ENCODE measurements around the gene SLC7A6OS. TPM values are rescaled to one million over a fixed set of nuclear protein-coding genes. Genes with fewer than 3 reads are reported as not detected.

SLC7A6OS gene
- total RNA-seq, 1 experiment from 2014 or later = 16.0 TPM

DNA sequence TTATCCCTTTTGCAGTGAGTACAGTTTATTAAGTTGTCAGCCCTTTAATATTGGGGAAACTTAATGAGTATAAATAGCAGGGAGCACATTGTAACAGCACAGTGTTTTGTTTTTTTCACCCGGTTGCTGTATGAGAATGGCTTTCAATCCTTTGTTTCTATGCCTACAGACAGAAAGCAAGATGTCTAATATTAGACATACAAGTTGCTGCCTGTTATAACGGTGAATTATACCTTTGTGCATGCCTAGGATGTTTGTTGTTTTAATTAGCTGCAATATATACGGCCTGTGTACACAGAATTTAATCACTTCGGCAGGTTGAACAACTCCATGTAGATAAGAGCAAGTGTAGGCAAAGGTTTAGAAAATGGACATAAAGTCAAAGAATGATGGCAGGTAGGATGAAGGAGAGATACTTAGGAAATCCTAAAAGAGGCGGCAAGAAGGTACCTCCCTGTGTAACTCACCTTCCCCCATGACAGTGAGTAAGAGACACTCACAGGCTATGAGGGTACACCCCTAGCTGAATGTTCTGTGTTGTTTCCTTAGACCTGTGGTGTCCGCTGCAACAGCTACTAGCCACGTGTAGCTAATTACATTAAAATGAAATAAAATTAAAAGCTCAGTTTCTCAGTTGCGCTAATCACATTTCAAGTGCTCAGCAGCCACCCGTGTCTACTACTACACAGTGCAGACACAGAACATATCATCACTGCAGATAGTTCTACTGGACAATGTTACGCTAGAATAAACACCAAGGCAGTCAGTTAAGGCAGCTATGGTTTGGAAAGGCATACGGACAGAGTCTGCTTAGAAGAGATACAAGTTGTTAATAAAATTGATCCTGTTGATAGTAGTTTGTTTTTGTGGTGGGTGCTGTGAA, 10.9 kb downstream of the SLC7A6OS start:
- TSS peak; percentile 47 for BruUV-seq (replicated peaks)
- intact Hi-C loops (cut with micrococcal nuclease; ENCODE audit: unreplicated experiment) (no loop called here), in situ Hi-C loops (cut with HindIII; ENCODE audit: low pct_unique_long_range_greater_than_20kb, low sequenced_read_pairs) (no loop called here)
- H3K4me1 ChIP-seq (ENCODE audit: control insufficient read depth, insufficient read depth, low read length) = peaks cover 22% of the 10 kb centered on the region
- no peak overlapping the region for H3K4me3 ChIP-seq (ENCODE audit: low read depth in 2 of 2, low read length in 2 of 2)
- CTCF ChIA-PET = interaction anchor here (0.7 kb wide), 1 partner anchor 36 kb away, joined by 3 read pairs; no protein-coding TSS in a partner anchor
- H3K27me3 ChIP-seq (ENCODE audit: control insufficient read depth, insufficient read depth, low read length) = no peaks in the 10 kb centered on the region
- H3K9me3 ChIP-seq (ENCODE audit: control insufficient read depth, insufficient read depth, low read depth, low read length) = no peaks in the 10 kb centered on the region
- DNase-seq (ENCODE audit: low read depth, low spot score) (no peak), ATAC-seq (peak; percentile 37)
- TF ChIP-seq REST (IDR thresholded peaks at IDR 0.05; ENCODE audit: insufficient read depth in 1 of 2, low read depth in 2 of 2, low read length in 1 of 2) (no peak), POLR2AphosphoS5 (IDR thresholded peaks at IDR 0.05; ENCODE audit: low read depth, low read length) (peak; percentile 43; the same call in 1 of the 2 replicates), SIN3A (IDR thresholded peaks at IDR 0.05; ENCODE audit: borderline replicate concordance, insufficient read depth, low read depth, low read length) (no peak), TCF7L2 (IDR thresholded peaks at IDR 0.05; ENCODE audit: low read depth, low read length) (no peak)
- TF ChIP-seq, protein P1, sequence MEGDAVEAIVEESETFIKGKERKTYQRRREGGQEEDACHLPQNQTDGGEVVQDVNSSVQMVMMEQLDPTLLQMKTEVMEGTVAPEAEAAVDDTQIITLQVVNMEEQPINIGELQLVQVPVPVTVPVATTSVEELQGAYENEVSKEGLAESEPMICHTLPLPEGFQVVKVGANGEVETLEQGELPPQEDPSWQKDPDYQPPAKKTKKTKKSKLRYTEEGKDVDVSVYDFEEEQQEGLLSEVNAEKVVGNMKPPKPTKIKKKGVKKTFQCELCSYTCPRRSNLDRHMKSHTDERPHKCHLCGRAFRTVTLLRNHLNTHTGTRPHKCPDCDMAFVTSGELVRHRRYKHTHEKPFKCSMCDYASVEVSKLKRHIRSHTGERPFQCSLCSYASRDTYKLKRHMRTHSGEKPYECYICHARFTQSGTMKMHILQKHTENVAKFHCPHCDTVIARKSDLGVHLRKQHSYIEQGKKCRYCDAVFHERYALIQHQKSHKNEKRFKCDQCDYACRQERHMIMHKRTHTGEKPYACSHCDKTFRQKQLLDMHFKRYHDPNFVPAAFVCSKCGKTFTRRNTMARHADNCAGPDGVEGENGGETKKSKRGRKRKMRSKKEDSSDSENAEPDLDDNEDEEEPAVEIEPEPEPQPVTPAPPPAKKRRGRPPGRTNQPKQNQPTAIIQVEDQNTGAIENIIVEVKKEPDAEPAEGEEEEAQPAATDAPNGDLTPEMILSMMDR (IDR thresholded peaks at IDR 0.05) = no peak
- H3K27ac ChIP-seq (ENCODE audit: low read length) = 0 out of 2 replicates have a peak overlapping the region, but pooled peaks have one; percentile 15
- POLR2A ChIA-PET = interaction anchor here (0.9 kb wide), 1 partner anchor 11 kb away, joined by 4 read pairs; the partner anchor contains the start of genes PRMT7 and SLC7A6OS
- peaks cover 8% of the 10 kb centered on the region for H3K36me3 ChIP-seq (ENCODE audit: control insufficient read depth, insufficient read depth, low read length)

DNA sequence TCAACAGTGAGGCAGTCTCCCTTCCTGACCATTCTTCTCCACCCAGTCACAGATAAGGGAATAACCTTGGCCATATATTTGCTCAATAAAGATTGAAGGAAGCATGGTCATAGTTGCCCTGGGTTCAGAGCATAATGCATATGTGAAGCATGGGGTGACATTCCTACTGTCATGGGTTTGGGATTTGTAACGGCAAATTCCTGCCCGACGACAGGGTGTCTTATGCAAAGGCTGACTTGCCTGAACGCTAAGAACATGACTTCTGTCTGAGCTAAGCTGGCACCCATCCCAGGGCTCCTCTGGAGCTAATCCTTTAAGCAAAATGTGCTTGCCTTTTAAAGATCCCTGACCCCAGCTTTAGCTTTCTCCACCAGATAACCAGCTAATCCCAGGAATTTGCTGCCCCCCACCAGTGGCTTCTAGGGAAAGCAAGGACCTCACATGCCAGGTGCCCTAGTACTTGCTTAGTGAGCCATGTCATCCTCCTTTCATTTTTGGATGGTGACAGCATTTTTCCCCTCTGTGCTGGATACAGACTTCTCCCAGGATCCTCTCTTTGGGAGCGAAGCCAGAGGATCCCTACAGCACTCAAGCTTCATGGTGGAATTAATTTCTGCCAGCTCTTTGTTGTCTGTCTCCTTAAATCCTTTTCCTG, 11.7 kb downstream of the SLC7A6OS start:
- Histone ChIP-seq H3K4me1 (ENCODE audit: control insufficient read depth, insufficient read depth, low read length) (peaks cover 22% of the 10 kb centered on the region), H3K27me3 (ENCODE audit: control insufficient read depth, insufficient read depth, low read length) (no peaks in the 10 kb centered on the region), H3K9me3 (ENCODE audit: control insufficient read depth, insufficient read depth, low read depth, low read length) (no peaks in the 10 kb centered on the region), H3K4me3 (ENCODE audit: low read depth in 2 of 2, low read length in 2 of 2) (no peak overlapping the region), H3K27ac (ENCODE audit: low read length) (no peak overlapping the region), H3K36me3 (ENCODE audit: control insufficient read depth, insufficient read depth, low read length) (peaks cover 8% of the 10 kb centered on the region)
- TSS peak; percentile 41 for BruUV-seq (replicated peaks)
- 0 out of 2 replicates have a peak, but pooled peaks have one; percentile 3 for TF ChIP-seq POLR2AphosphoS5 (IDR thresholded peaks at IDR 0.05; ENCODE audit: low read depth, low read length)
- TF ChIP-seq, protein P1 (IDR thresholded peaks at IDR 0.05) = no peak
- in situ Hi-C loops (cut with HindIII; ENCODE audit: low pct_unique_long_range_greater_than_20kb, low sequenced_read_pairs) = no loop called here
- intact Hi-C loops (cut with micrococcal nuclease; ENCODE audit: unreplicated experiment) = no loop called here
- ATAC-seq (peak; percentile 40), DNase-seq (ENCODE audit: low read depth, low spot score) (no peak)
- ChIA-PET POLR2A (no interaction called here), CTCF (interaction anchor here (0.6 kb wide), 2 partner anchors 37 to 833 kb away, joined by 5 to 15 read pairs; no protein-coding TSS in a partner anchor)
